ENCODE measurements around the gene SVOPL.

DNA sequence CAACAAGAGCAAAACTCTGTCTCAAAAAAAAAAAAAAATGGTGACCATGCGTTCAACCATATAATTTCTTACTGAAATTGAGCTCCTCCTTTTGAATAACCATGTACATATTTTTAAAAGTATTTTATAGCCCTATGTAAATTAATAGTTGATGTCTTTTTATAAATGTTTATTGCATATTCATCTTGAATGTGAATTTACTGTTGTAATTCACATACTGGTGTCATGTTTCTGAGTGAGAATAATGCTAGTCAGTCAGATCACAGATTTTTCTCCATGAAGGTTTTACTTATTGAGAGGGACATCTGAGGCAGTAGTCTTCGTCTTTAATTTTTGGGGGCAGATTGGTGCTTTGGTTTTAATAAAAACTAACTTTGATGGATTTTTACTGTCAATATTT is 112.2 kb downstream of the SVOPL start:
- TF ChIP-seq, protein P1, sequence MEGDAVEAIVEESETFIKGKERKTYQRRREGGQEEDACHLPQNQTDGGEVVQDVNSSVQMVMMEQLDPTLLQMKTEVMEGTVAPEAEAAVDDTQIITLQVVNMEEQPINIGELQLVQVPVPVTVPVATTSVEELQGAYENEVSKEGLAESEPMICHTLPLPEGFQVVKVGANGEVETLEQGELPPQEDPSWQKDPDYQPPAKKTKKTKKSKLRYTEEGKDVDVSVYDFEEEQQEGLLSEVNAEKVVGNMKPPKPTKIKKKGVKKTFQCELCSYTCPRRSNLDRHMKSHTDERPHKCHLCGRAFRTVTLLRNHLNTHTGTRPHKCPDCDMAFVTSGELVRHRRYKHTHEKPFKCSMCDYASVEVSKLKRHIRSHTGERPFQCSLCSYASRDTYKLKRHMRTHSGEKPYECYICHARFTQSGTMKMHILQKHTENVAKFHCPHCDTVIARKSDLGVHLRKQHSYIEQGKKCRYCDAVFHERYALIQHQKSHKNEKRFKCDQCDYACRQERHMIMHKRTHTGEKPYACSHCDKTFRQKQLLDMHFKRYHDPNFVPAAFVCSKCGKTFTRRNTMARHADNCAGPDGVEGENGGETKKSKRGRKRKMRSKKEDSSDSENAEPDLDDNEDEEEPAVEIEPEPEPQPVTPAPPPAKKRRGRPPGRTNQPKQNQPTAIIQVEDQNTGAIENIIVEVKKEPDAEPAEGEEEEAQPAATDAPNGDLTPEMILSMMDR (IDR thresholded peaks at IDR 0.05), result no peak
- TF ChIP-seq POLR2A (IDR thresholded peaks at IDR 0.05), result no peak

All from uterus (tissue), 2 donors.